SK-N-SH (cell line): Measurements from ENCODE around the gene CFAP251. TPM values are rescaled to one million over a fixed set of nuclear protein-coding genes. Genes with fewer than 3 reads are reported as not detected.

Experiments used
- CTCF ChIA-PET: fragments of 300-600, 350-600 bp; formaldehyde crosslinking; extraction: SDS; loops from one replicate; lab custom pipeline; 2021; lab: Yijun Ruan, JAX
- POLR2A ChIA-PET: fragments of 350-600 bp; sonication (Branson Sonifier 250); formaldehyde crosslinking; extraction: SDS; loops from one replicate; lab custom pipeline; 2020; ENCODE audit warnings: antibody characterized with exemption, inconsistent platforms; lab: Yijun Ruan, JAX
- DNase-seq: peaks from one replicate; pipeline ENCODE4 v3.0.0; 2012
- H2AFZ ChIP-seq: fragments of 200-600 bp; sonication (generic); 2 replicates; pipeline ENCODE4 v1.8.1; 2016; ENCODE audit warnings: antibody characterized with exemption, mild to moderate bottlenecking, low read depth
- H3F3A ChIP-seq: fragments of 200-600 bp; sonication (generic); replicated peaks from 2 replicates; pipeline ENCODE3; 2016; ENCODE audit warnings: antibody characterized with exemption, mild to moderate bottlenecking; ENCODE audit not compliant: insufficient read depth
- H3K27ac ChIP-seq, 2 experiments: fragments of 200-500 bp in 1 of 2; fragments of 200-600 bp in 1 of 2; sonication (Bioruptor generic) in 1 of 2; sonication (generic), shearing (Covaris generic) in 1 of 2; 2 replicates each; pipeline versions ENCODE4 v1.5.1 to v1.6.1; 2014 to 2016; ENCODE audit warnings: low read depth in 2 of 2, inconsistent platforms in 1 of 2, low read length in 1 of 2, mild to moderate bottlenecking in 1 of 2, mixed read lengths in 1 of 2
- H3K27me3 ChIP-seq: fragments of 200-600 bp; sonication (generic), shearing (Covaris generic); 2 replicates; pipeline ENCODE4 v1.6.1; 2016; ENCODE audit warnings: mixed run types; ENCODE audit not compliant: insufficient read depth
- H3K36me3 ChIP-seq, 2 experiments: fragments of 200-500 bp in 1 of 2; fragments of 200-600 bp in 1 of 2; sonication (Bioruptor generic) in 1 of 2; sonication (generic) in 1 of 2; replicated peaks in 1 of 2; 2 replicates each; pipeline versions ENCODE3 to v1.5.1; 2014 to 2016; ENCODE audit warnings: low read length in 1 of 2, mild to moderate bottlenecking in 1 of 2; ENCODE audit not compliant: insufficient read depth in 2 of 2, control insufficient read depth in 1 of 2
- H3K4me1 ChIP-seq, 2 experiments: fragments of 200-500 bp in 1 of 2; fragments of 200-600 bp in 1 of 2; sonication (Bioruptor generic) in 1 of 2; sonication (generic), shearing (Covaris generic) in 1 of 2; 2 replicates each; pipeline versions ENCODE4 v1.5.1 to v1.6.1; 2014 to 2016; ENCODE audit warnings: low read depth in 1 of 2, low read length in 1 of 2, mixed run types in 1 of 2; ENCODE audit not compliant: insufficient read depth in 2 of 2, control insufficient read depth in 1 of 2
- H3K4me2 ChIP-seq: fragments of 200-600 bp; sonication (generic), shearing (Covaris generic); 2 replicates; pipeline ENCODE4 v1.6.1; 2017; ENCODE audit warnings: mixed run types
- H3K4me3 ChIP-seq, 2 experiments: fragments of 200-500 bp in 1 of 2; fragments of 200-600 bp in 1 of 2; sonication (Bioruptor generic) in 1 of 2; sonication (generic), shearing (Covaris generic) in 1 of 2; 2 replicates each; pipeline versions ENCODE4 v1.5.1 to v1.8.1; 2014 to 2016; ENCODE audit warnings: low read depth in 2 of 2, inconsistent platforms in 1 of 2, low read length in 1 of 2, mild to moderate bottlenecking in 1 of 2, mixed read lengths in 1 of 2, moderate library complexity in 1 of 2
- H3K79me2 ChIP-seq: fragments of 200-600 bp; sonication (generic); 2 replicates; pipeline ENCODE4 v1.8.1; 2017; ENCODE audit warnings: mild to moderate bottlenecking; ENCODE audit not compliant: insufficient read depth
- H3K9ac ChIP-seq: fragments of 200-600 bp; sonication (generic); 2 replicates; pipeline ENCODE4 v1.6.1; 2017; ENCODE audit warnings: mixed run types
- H3K9me2 ChIP-seq: fragments of 200-600 bp; sonication (generic); 2 replicates; pipeline ENCODE4 v1.6.1; 2017; ENCODE audit warnings: mixed run types
- H3K9me3 ChIP-seq: fragments of 200-600 bp; sonication (generic); 2 replicates; pipeline ENCODE4 v1.6.1; 2017; ENCODE audit warnings: mixed run types, mild to moderate bottlenecking, moderate library complexity
- H4K20me1 ChIP-seq: fragments of 200-600 bp; sonication (generic); 2 replicates; pipeline ENCODE4 v1.6.1; 2017; ENCODE audit warnings: mild to moderate bottlenecking, mixed run types; ENCODE audit not compliant: insufficient read depth
- ELF1 ChIP-seq: IDR thresholded peaks from 2 replicates; pipeline ENCODE4 v1.4.0; 2012
- EP300 ChIP-seq, 2 experiments: IDR thresholded peaks; 2 replicates each; pipeline versions ENCODE4 v1.4.0 to v1.6.1; 2012; ENCODE audit warnings: borderline replicate concordance in 1 of 2, low read depth in 1 of 2, low read length in 1 of 2
- FOSL2 ChIP-seq: IDR thresholded peaks from 2 replicates; pipeline ENCODE4 v1.4.0; 2012; ENCODE audit warnings: low read depth, mild to moderate bottlenecking, moderate library complexity, borderline replicate concordance
- FOXM1 ChIP-seq: IDR thresholded peaks from 2 replicates; pipeline ENCODE4 v1.4.0; 2012; ENCODE audit warnings: low read depth, mild to moderate bottlenecking
- JUND ChIP-seq: IDR thresholded peaks from 2 replicates; pipeline ENCODE4 v1.4.0; 2012
- MAX ChIP-seq: IDR thresholded peaks from 2 replicates; pipeline ENCODE4 v1.4.0; 2012; ENCODE audit warnings: low read depth
- NFIC ChIP-seq: IDR thresholded peaks from 2 replicates; pipeline ENCODE4 v1.4.0; 2012; ENCODE audit warnings: borderline replicate concordance
- NRF1 ChIP-seq: IDR thresholded peaks from 2 replicates; pipeline ENCODE4 v1.6.1; 2012; ENCODE audit warnings: low read depth, mild to moderate bottlenecking, low read length
- PBX3 ChIP-seq: IDR thresholded peaks from 2 replicates; pipeline ENCODE4; 2012
- POLR2AphosphoS5 ChIP-seq: IDR thresholded peaks from 2 replicates; pipeline ENCODE4 v1.6.1; 2012; ENCODE audit warnings: low read depth, low read length
- RFX5 ChIP-seq: IDR thresholded peaks from 2 replicates; pipeline ENCODE4 v1.6.1; 2012; ENCODE audit warnings: mild to moderate bottlenecking, improper control_type of control experiment, low read length
- TCF12 ChIP-seq: IDR thresholded peaks from 2 replicates; pipeline ENCODE4 v1.4.0; 2012
- TEAD4 ChIP-seq: IDR thresholded peaks from 2 replicates; pipeline ENCODE4 v1.4.0; 2012; ENCODE audit warnings: mild to moderate bottlenecking, borderline replicate concordance; ENCODE audit not compliant: insufficient read depth
- YY1 ChIP-seq: IDR thresholded peaks from 2 replicates; pipeline ENCODE4 v1.4.0; 2012; ENCODE audit warnings: low read depth, mild to moderate bottlenecking
- ZBTB33 ChIP-seq: IDR thresholded peaks from 2 replicates; pipeline ENCODE4 v1.4.0; 2012; ENCODE audit warnings: low read depth, borderline replicate concordance
- WGBS: methylation state at CpG from one replicate; pipeline ENCODE4 v1.1.6; 2017; ENCODE audit warnings: low lambda C conversion rate; 5-methylcytosine and 5-hydroxymethylcytosine counted together
- polyA plus RNA-seq, 3 experiments: library from polyadenylated mRNA; depleted of rRNA; stranded (reverse); fragments of >200 nt; gene quantifications; 2 replicates each; pipeline ENCODE4 v1.2.3, GENCODE V29; 2012
- TF ChIP-seq, protein P1 (sequence below): fragments of 150-350 bp; IDR thresholded peaks from 2 replicates; pipeline ENCODE4 v1.6.1; 2017; ENCODE audit warnings: antibody characterized with exemption, low read length, low read depth, borderline replicate concordance

Gene CFAP251
- polyA plus RNA-seq, 1 of the 3 experiments (the other 2 are of a cell fraction): 5.7 TPM

GRCh38 chr12:121942145-121942718, 23.8 kb downstream of the CFAP251 start:
- no peak overlapping the region for H3K4me2 ChIP-seq
- DNase-seq: no peak
- peak; percentile 82 for TF ChIP-seq MAX
- peak; percentile 94 for TF ChIP-seq PBX3
- peak; percentile 93 for TF ChIP-seq FOSL2
- no peak for TF ChIP-seq NRF1
- no peak for TF ChIP-seq ELF1
- TF ChIP-seq, protein P1, sequence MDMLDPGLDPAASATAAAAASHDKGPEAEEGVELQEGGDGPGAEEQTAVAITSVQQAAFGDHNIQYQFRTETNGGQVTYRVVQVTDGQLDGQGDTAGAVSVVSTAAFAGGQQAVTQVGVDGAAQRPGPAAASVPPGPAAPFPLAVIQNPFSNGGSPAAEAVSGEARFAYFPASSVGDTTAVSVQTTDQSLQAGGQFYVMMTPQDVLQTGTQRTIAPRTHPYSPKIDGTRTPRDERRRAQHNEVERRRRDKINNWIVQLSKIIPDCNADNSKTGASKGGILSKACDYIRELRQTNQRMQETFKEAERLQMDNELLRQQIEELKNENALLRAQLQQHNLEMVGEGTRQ: no peak
- peak; percentile 90 for TF ChIP-seq TEAD4
- peak; percentile 75 for TF ChIP-seq NFIC
- TF ChIP-seq POLR2AphosphoS5: peak; percentile 62; the same call in 1 of the 2 replicates
- TF ChIP-seq TCF12: peak; percentile 98
- TF ChIP-seq ZBTB33: peak; percentile 54; the same call in 1 of the 2 replicates
- peak; percentile 94 for TF ChIP-seq FOXM1
- peak; percentile 94 for TF ChIP-seq JUND
- TF ChIP-seq EP300 (IDR thresholded peaks at IDR 0.05; ENCODE audit: borderline replicate concordance in 1 of 2, low read depth in 1 of 2, low read length in 1 of 2): peak; percentile 34 to 98; a peak in 3 of 4 replicates
- TF ChIP-seq YY1: no peak
- TF ChIP-seq RFX5: no peak
- H3K9me3 ChIP-seq: no peaks in the 10 kb centered on the region
- peaks cover 7% of the 10 kb centered on the region for H3F3A ChIP-seq
- peak overlapping the region; percentile 41 for H3K9ac ChIP-seq
- peaks cover 0 to 33% of the 10 kb centered on the region in 2 experiments for H3K36me3 ChIP-seq
- no peaks in the 10 kb centered on the region for H3K9me2 ChIP-seq
- peak overlapping the region in 1 of 2 experiments; percentile 85; a peak in 2 of 4 replicates for H3K27ac ChIP-seq
- WGBS: 68% methylated on average over 12 of the region's 15 CpGs
- no peaks in the 10 kb centered on the region for H3K27me3 ChIP-seq
- H2AFZ ChIP-seq: no peak overlapping the region
- no peaks in the 10 kb centered on the region for H3K79me2 ChIP-seq
- H3K4me1 ChIP-seq: peaks cover 0 to 4% of the 10 kb centered on the region in 2 experiments; a peak in 1 of 4 replicates
- CTCF ChIA-PET: no interaction called here
- POLR2A ChIA-PET: no interaction called here
- H3K4me3 ChIP-seq: no peak overlapping the region
- no peaks in the 10 kb centered on the region for H4K20me1 ChIP-seq
